ENCODE results near the gene OLAH.

- TF ChIP-seq JUND (IDR thresholded peaks at IDR 0.05) (no peak), FOXA1 (IDR thresholded peaks at IDR 0.05) (no peak), TAF1 (conservative IDR thresholded peaks at IDR 0.05) (no peak), HNF4G (IDR thresholded peaks at IDR 0.05) (no peak), YY1 (IDR thresholded peaks at IDR 0.05) (no peak)
- TF ChIP-seq, protein P1, sequence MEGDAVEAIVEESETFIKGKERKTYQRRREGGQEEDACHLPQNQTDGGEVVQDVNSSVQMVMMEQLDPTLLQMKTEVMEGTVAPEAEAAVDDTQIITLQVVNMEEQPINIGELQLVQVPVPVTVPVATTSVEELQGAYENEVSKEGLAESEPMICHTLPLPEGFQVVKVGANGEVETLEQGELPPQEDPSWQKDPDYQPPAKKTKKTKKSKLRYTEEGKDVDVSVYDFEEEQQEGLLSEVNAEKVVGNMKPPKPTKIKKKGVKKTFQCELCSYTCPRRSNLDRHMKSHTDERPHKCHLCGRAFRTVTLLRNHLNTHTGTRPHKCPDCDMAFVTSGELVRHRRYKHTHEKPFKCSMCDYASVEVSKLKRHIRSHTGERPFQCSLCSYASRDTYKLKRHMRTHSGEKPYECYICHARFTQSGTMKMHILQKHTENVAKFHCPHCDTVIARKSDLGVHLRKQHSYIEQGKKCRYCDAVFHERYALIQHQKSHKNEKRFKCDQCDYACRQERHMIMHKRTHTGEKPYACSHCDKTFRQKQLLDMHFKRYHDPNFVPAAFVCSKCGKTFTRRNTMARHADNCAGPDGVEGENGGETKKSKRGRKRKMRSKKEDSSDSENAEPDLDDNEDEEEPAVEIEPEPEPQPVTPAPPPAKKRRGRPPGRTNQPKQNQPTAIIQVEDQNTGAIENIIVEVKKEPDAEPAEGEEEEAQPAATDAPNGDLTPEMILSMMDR (IDR thresholded peaks at IDR 0.05; ENCODE audit: low read depth, low read length, missing input control), result no peak
- TF ChIP-seq, protein P2, sequence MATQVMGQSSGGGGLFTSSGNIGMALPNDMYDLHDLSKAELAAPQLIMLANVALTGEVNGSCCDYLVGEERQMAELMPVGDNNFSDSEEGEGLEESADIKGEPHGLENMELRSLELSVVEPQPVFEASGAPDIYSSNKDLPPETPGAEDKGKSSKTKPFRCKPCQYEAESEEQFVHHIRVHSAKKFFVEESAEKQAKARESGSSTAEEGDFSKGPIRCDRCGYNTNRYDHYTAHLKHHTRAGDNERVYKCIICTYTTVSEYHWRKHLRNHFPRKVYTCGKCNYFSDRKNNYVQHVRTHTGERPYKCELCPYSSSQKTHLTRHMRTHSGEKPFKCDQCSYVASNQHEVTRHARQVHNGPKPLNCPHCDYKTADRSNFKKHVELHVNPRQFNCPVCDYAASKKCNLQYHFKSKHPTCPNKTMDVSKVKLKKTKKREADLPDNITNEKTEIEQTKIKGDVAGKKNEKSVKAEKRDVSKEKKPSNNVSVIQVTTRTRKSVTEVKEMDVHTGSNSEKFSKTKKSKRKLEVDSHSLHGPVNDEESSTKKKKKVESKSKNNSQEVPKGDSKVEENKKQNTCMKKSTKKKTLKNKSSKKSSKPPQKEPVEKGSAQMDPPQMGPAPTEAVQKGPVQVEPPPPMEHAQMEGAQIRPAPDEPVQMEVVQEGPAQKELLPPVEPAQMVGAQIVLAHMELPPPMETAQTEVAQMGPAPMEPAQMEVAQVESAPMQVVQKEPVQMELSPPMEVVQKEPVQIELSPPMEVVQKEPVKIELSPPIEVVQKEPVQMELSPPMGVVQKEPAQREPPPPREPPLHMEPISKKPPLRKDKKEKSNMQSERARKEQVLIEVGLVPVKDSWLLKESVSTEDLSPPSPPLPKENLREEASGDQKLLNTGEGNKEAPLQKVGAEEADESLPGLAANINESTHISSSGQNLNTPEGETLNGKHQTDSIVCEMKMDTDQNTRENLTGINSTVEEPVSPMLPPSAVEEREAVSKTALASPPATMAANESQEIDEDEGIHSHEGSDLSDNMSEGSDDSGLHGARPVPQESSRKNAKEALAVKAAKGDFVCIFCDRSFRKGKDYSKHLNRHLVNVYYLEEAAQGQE (IDR thresholded peaks at IDR 0.05), result no peak
- TF ChIP-seq, protein P3, sequence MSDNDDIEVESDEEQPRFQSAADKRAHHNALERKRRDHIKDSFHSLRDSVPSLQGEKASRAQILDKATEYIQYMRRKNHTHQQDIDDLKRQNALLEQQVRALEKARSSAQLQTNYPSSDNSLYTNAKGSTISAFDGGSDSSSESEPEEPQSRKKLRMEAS (IDR thresholded peaks at IDR 0.05), result no peak
- TF ChIP-seq, protein P4, sequence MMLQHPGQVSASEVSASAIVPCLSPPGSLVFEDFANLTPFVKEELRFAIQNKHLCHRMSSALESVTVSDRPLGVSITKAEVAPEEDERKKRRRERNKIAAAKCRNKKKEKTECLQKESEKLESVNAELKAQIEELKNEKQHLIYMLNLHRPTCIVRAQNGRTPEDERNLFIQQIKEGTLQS (IDR thresholded peaks at IDR 0.05), result no peak
Observed at GRCh38 chr10:15072358-15072757, 28.6 kb downstream of the OLAH start.
